GM12891 (cell line): ENCODE results near the gene NR1D1.

Experiments
- PAX5 ChIP-seq: IDR thresholded peaks from 2 replicates; pipeline ENCODE4 v1.6.1; 2011; ENCODE audit warnings: low read length, moderate library complexity, mild to moderate bottlenecking; ENCODE audit not compliant: insufficient read depth, severe bottlenecking
- POLR2A ChIP-seq: IDR thresholded peaks from 2 replicates; pipeline ENCODE4 v1.6.1; 2011; ENCODE audit warnings: low read depth, low read length, control low read depth
- POLR2AphosphoS5 ChIP-seq: IDR thresholded peaks from 2 replicates; pipeline ENCODE4 v1.6.1; 2011; ENCODE audit warnings: low read depth, low read length, control low read depth
- SPI1 ChIP-seq: IDR thresholded peaks from 2 replicates; pipeline ENCODE4 v1.6.1; 2011; ENCODE audit warnings: low read depth, low read length, control low read depth
- TAF1 ChIP-seq: IDR thresholded peaks from 2 replicates; pipeline ENCODE4 v1.6.1; 2011; ENCODE audit warnings: low read depth, low read length, control low read depth

DNA sequence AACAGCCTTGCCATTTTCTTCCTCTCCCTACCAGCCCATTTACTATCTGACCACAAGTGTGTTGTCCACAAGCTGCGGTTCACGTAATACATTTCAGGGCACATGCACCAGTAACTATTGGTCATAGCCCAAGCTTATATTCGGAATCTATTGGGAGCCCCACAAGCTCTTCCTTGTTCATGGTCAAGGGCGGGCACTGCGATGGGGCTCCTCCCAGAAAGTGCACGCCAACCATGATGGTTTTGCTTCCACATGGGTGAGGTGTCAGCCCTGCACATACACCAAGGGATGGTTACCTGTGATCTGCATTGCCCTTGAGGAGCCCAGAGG, 25.6 kb downstream of the NR1D1 start:
- TF ChIP-seq POLR2A (no peak), POLR2AphosphoS5 (no peak), SPI1 (no peak), TAF1 (no peak), PAX5 (no peak)
